ENCODE results near the gene PTPN2. TPM values are rescaled to one million over a fixed set of nuclear protein-coding genes. Genes with fewer than 3 reads are reported as not detected.

PTPN2 gene
- total and polyA plus RNA-seq, 11 donors, result 7.5 to 33.1 (median 11.5) TPM

GRCh38 chr18:12796448-12796847, 87.6 kb downstream of the PTPN2 start:
- intact Hi-C loops (cut with DNase I), result no loop called here
- H3K27ac ChIP-seq, result no peak overlapping the region
- H3K4me3 ChIP-seq, result no peak overlapping the region
- 76 to 86% (median 78%) methylated on average over 3 of the region's 3 CpGs for WGBS, 4 donors
- ATAC-seq (no peak), DNase-seq (no peak)
- H3K4me1 ChIP-seq, result no peaks in the 10 kb centered on the region
- no peaks in the 10 kb centered on the region for H3K27me3 ChIP-seq
- TF ChIP-seq CTCF (IDR thresholded peaks at IDR 0.05), result no peak
- no peak for TF ChIP-seq POLR2A (IDR thresholded peaks at IDR 0.05)
- peaks cover 0 to 80% (median 53%) of the 10 kb centered on the region in 9 donors for H3K36me3 ChIP-seq
- no peaks in the 10 kb centered on the region for H3K9me3 ChIP-seq

GRCh38 chr18:12791610-12792009, 92.4 kb downstream of the PTPN2 start:
- no peak for TF ChIP-seq POLR2A (IDR thresholded peaks at IDR 0.05)
- no peak for TF ChIP-seq CTCF (IDR thresholded peaks at IDR 0.05)
- Histone ChIP-seq H3K27me3 (no peaks in the 10 kb centered on the region), H3K4me1 (no peaks in the 10 kb centered on the region), H3K36me3 (peaks cover 0 to 65% (median 22%) of the 10 kb centered on the region in 9 donors), H3K4me3 (no peak overlapping the region), H3K27ac (no peak overlapping the region), H3K9me3 (no peaks in the 10 kb centered on the region)
- intact Hi-C loops (cut with DNase I), result no loop called here
- ATAC-seq (no peak), DNase-seq (no peak)
- WGBS, 4 donors, result 95 to 98% (median 97%) methylated on average over 5 of the region's 5 CpGs

DNA sequence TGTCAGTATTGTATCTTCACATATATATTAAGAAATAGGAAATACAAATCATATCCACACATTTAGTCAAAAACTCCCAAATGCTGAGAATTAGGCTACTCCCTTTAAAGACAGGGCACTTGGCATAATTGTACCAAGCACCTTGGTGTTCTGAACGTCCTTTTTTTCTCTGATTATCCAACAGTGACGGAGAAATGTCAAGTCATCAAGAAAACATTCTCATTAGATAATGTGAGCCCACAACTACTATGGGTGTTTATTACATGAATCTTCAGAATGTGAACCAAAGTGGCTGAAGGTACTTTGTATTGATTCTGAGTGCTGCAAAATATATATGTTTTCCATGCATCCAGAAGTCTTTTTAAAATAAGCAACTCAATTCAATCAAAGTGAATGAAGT, 97.4 kb downstream of the PTPN2 start:
- H3K4me1 ChIP-seq, result no peaks in the 10 kb centered on the region
- intact Hi-C loops (cut with DNase I), result no loop called here
- no peaks in the 10 kb centered on the region for H3K27me3 ChIP-seq
- 90 to 92% (median 90%) methylated on average over 2 of the region's 2 CpGs for WGBS, 4 donors
- no peak for ATAC-seq
- no peaks in the 10 kb centered on the region for H3K9me3 ChIP-seq
- no peak for DNase-seq
- no peak overlapping the region for H3K27ac ChIP-seq
- H3K36me3 ChIP-seq, result peaks cover 0 to 30% (median 2%) of the 10 kb centered on the region in 9 donors
- TF ChIP-seq POLR2A (IDR thresholded peaks at IDR 0.05) (no peak), CTCF (IDR thresholded peaks at IDR 0.05) (no peak)
- H3K4me3 ChIP-seq, result no peak overlapping the region

DNA sequence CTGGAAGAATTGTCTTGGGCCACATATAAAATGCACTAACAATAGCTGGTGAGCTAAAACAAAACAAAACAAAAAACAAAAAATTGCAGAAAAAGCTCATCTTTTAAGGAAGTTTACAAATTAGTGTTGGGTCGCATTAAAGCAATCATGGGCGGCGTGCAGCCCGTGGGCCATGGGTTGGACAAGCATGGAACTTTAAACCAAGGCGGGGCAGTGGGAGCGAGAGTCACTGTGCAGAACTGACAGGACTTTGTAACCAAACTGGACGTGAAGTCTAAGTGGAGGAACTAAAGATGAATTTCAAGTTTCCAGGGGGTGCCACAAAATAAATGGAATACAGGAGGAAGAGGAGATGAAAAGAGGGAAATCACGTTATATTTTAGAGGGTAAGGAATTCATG, 100.5 kb downstream of the PTPN2 start:
- intact Hi-C loops (cut with DNase I), result no loop called here
- no peak for TF ChIP-seq CTCF (IDR thresholded peaks at IDR 0.05)
- TF ChIP-seq POLR2A (IDR thresholded peaks at IDR 0.05), result no peak
- WGBS, 4 donors, result 93 to 96% (median 94%) methylated on average over 8 of the region's 8 CpGs
- H3K9me3 ChIP-seq, result no peaks in the 10 kb centered on the region
- no peak overlapping the region for H3K27ac ChIP-seq
- no peak for DNase-seq
- H3K4me3 ChIP-seq, result no peak overlapping the region
- H3K4me1 ChIP-seq, result no peaks in the 10 kb centered on the region
- peaks cover 0 to 4% (median 0%) of the 10 kb centered on the region in 9 donors for H3K36me3 ChIP-seq
- no peak for ATAC-seq
- no peaks in the 10 kb centered on the region for H3K27me3 ChIP-seq

All from heart left ventricle (tissue), 16 donors.